Ascending aorta (tissue), 2 donors: ENCODE results near the gene PTPN12. TPM values are rescaled to one million over a fixed set of nuclear protein-coding genes. Genes with fewer than 3 reads are reported as not detected.

Source experiments
- DNase-seq, 2 donors: peaks; one replicate each; pipeline ENCODE4 v3.0.0-alpha.2; 2019; ENCODE audit warnings: low spot score in 2 of 2
- H3K27ac ChIP-seq, 2 donors: fragments of 200-600 bp; sonication (generic); one replicate each; pipeline ENCODE4 v1.5.1; 2016 to 2017; ENCODE audit warnings: mild to moderate bottlenecking in 1 of 2
- H3K27me3 ChIP-seq: fragments of 200-600 bp; sonication (generic); one replicate; pipeline ENCODE4 v1.5.1; 2017
- H3K36me3 ChIP-seq, 2 donors: fragments of 200-600 bp; sonication (generic); one replicate each; pipeline ENCODE4 v1.5.1; 2016
- H3K4me1 ChIP-seq, 2 donors: fragments of 200-600 bp; sonication (generic); one replicate each; pipeline ENCODE4 v1.5.1; 2016 to 2017; ENCODE audit warnings: mild to moderate bottlenecking in 1 of 2
- H3K4me3 ChIP-seq, 2 donors: fragments of 200-600 bp; sonication (generic); one replicate each; pipeline ENCODE4 v1.5.1; 2016 to 2017; ENCODE audit warnings: mild to moderate bottlenecking in 1 of 2
- H3K9me3 ChIP-seq, 2 donors: fragments of 200-600 bp; sonication (generic); one replicate each; pipeline ENCODE4 v1.5.1; 2016
- intact Hi-C: fragments of 100-400 bp; cut with DNase I; formaldehyde crosslinking; loops from one replicate; pipeline ENCODE4 v1.15.1; 2023
- total RNA-seq: library from RNA; depleted of rRNA; stranded (reverse); fragments of >200 nt; gene quantifications from one replicate; pipeline ENCODE4 v1.1.0, GENCODE V29; 2016
- TF ChIP-seq, protein P1 (sequence below), 3 experiments: fragments of 200-600 bp in 2 of 3; fragments of 450-650 bp in 1 of 3; sonication (generic) in 2 of 3; IDR thresholded peaks; one replicate each; pipeline ENCODE4 v1.5.1; 2016 to 2019; ENCODE audit warnings: antibody characterized with exemption in 3 of 3, mild to moderate bottlenecking in 1 of 3, moderate library complexity in 1 of 3

The PTPN12 gene
- total RNA-seq, 1 donor from 2014 or later = 57.4 TPM

- Histone ChIP-seq H3K4me3 (no peak overlapping the region), H3K4me1 (no peaks in the 10 kb centered on the region), H3K27me3 (no peaks in the 10 kb centered on the region), H3K36me3 (peaks cover 2 to 29% of the 10 kb centered on the region in 2 donors), H3K27ac (no peak overlapping the region), H3K9me3 (no peaks in the 10 kb centered on the region)
- no peak for DNase-seq
- intact Hi-C loops = no loop called here
- TF ChIP-seq, protein P1, sequence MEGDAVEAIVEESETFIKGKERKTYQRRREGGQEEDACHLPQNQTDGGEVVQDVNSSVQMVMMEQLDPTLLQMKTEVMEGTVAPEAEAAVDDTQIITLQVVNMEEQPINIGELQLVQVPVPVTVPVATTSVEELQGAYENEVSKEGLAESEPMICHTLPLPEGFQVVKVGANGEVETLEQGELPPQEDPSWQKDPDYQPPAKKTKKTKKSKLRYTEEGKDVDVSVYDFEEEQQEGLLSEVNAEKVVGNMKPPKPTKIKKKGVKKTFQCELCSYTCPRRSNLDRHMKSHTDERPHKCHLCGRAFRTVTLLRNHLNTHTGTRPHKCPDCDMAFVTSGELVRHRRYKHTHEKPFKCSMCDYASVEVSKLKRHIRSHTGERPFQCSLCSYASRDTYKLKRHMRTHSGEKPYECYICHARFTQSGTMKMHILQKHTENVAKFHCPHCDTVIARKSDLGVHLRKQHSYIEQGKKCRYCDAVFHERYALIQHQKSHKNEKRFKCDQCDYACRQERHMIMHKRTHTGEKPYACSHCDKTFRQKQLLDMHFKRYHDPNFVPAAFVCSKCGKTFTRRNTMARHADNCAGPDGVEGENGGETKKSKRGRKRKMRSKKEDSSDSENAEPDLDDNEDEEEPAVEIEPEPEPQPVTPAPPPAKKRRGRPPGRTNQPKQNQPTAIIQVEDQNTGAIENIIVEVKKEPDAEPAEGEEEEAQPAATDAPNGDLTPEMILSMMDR (IDR thresholded peaks at IDR 0.05) = no peak
Observed at GRCh38 chr7:77587272-77587671, 50.2 kb downstream of the PTPN12 start.

DNA sequence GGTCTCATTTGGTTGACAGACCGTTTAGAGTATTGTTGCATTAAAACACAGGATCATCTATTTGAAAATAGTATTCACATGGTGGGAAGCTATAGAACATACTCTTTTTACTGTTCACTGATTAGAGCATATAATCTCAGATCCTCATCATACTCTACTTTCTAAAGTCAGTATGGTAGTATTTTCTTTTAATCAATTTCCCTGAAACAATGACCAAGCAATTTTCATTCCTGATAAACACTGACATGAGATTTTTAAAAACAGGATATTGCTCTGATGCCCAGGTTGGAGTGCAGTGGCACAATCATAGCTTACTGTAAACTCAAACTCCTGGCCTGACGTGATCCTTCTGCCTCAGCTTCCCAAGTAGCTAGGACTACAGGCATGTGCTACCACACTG lies 63.9 kb downstream of the PTPN12 start:
- H3K4me3 ChIP-seq = no peak overlapping the region
- peaks cover 21 to 35% of the 10 kb centered on the region in 2 donors for H3K36me3 ChIP-seq
- no peaks in the 10 kb centered on the region for H3K9me3 ChIP-seq
- no peaks in the 10 kb centered on the region for H3K27me3 ChIP-seq
- intact Hi-C loops = no loop called here
- no peak for DNase-seq
- H3K4me1 ChIP-seq = no peaks in the 10 kb centered on the region
- TF ChIP-seq, protein P1 (IDR thresholded peaks at IDR 0.05) = no peak
- H3K27ac ChIP-seq = no peak overlapping the region

GRCh38 chr7:77606562-77606961 lies 69.5 kb downstream of the PTPN12 start:
- intact Hi-C loops = no loop called here
- Histone ChIP-seq H3K9me3 (no peaks in the 10 kb centered on the region), H3K4me3 (no peak overlapping the region), H3K27me3 (no peaks in the 10 kb centered on the region), H3K27ac (no peak overlapping the region), H3K36me3 (peaks cover 14 to 42% of the 10 kb centered on the region in 2 donors), H3K4me1 (no peaks in the 10 kb centered on the region)
- no peak for DNase-seq
- TF ChIP-seq, protein P1 (IDR thresholded peaks at IDR 0.05) = no peak

DNA sequence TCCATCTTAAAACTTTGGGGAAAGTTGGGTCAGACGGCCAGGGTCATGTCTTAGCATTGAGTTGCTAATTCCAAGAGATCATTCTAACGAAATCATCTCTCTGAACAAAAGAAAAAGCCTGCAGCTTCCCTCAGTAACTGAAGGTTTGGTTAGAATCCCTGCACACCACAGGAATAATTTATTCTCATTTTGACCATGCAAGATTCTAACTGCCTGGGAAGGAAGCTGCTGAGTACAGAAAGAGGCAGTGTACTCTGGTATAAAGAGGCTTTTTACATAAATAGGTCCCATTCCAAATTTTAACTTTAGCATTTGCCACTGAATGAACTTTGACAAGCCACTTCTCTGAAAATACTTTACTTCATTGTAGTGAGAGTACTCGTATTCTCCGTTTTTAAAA lies 82.2 kb downstream of the PTPN12 start:
- no peaks in the 10 kb centered on the region for H3K9me3 ChIP-seq
- peaks cover 23 to 33% of the 10 kb centered on the region in 2 donors for H3K36me3 ChIP-seq
- TF ChIP-seq, protein P1 (IDR thresholded peaks at IDR 0.05) = no peak
- no peak overlapping the region for H3K4me3 ChIP-seq
- no peaks in the 10 kb centered on the region for H3K27me3 ChIP-seq
- H3K27ac ChIP-seq = no peak overlapping the region
- DNase-seq = no peak
- H3K4me1 ChIP-seq = no peaks in the 10 kb centered on the region
- intact Hi-C loops = no loop called here

GRCh38 chr7:77626586-77627308 lies 89.7 kb downstream of the PTPN12 start:
- DNase-seq = no peak
- H3K4me3 ChIP-seq = no peak overlapping the region
- TF ChIP-seq, protein P1 (IDR thresholded peaks at IDR 0.05) = no peak
- H3K27ac ChIP-seq = no peak overlapping the region
- H3K36me3 ChIP-seq = peaks cover 30 to 45% of the 10 kb centered on the region in 2 donors
- intact Hi-C loops = no loop called here
- no peaks in the 10 kb centered on the region for H3K27me3 ChIP-seq
- no peaks in the 10 kb centered on the region for H3K9me3 ChIP-seq
- no peaks in the 10 kb centered on the region for H3K4me1 ChIP-seq
